Esophagus squamous epithelium (tissue), 4 donors: Measurements from ENCODE around the gene PAK2.

Source experiments
- CTCF ChIP-seq, 6 experiments: fragments of 450-650 bp in 4 of 6; fragments of 200-600 bp in 2 of 6; sonication (generic) in 2 of 6; IDR thresholded peaks; one replicate each; pipeline ENCODE4 v1.5.1; 2016 to 2019; ENCODE audit warnings: antibody characterized with exemption in 6 of 6, mild to moderate bottlenecking in 4 of 6, moderate library complexity in 4 of 6
- POLR2A ChIP-seq, 4 donors: fragments of 450-650 bp; IDR thresholded peaks; one replicate each; pipeline ENCODE4 v1.6.1; 2017; ENCODE audit warnings: antibody characterized with exemption in 4 of 4, mild to moderate bottlenecking in 4 of 4, moderate library complexity in 3 of 4

GRCh38 chr3:196736670-196737374 is 2.8 kb upstream of the PAK2 start:
- TF ChIP-seq CTCF (IDR thresholded peaks at IDR 0.05), result no peak
- TF ChIP-seq POLR2A (IDR thresholded peaks at IDR 0.05), result no peak
